Measurements from ENCODE around the gene EEF2. TPM values are rescaled to one million over a fixed set of nuclear protein-coding genes. Genes with fewer than 3 reads are reported as not detected.

The EEF2 gene
- total RNA-seq, 2 experiments from 2014 or later: 2,756 to 2,866 TPM

DNA sequence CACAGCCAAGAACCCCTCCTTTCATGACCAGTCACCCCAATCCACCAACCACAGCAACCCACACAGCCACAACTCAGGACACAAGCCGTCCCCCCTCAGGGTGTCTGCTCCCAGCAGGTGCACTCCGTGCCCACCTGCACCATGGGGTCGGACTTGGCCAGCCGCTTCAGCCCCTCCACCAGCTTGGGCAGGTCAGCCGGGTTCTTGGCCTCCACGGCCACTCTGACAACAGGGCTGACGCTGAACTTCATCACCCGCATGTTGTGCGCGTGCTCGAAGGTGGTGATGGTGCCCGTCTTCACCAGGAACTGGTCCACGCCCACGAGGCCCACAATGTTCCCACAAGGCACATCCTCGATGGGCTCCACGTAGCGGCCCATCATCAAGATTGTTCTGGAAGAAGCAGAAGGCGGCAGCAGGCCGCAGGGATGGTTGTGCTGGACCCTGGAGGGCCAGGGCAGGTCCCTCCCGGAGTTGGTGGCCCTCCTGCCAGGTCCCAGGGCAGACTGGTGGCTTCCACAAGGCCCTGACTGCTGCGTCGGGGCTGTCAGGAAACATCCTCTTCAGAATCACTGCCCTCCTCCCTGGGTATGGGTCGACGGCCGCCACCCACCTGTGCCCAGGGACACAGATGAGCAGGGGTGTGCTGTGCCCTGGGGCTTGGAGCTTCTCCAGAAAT is 5.5 kb downstream of the EEF2 start:
- CTCF ChIA-PET: no interaction called here
- POLR2A ChIA-PET: interaction anchor here (0.6 to 1.6 kb wide), 4 partner anchors 9 to 408 kb away, joined by 3 to 7 read pairs (median 4); partner anchors contain the start of gene DAPK3
- ATAC-seq (ENCODE audit: poor library complexity) (no peak), DNase-seq (peak in 3 of 14 experiments; percentile 11 to 41 (median 19))
- Mint-ChIP-seq H3K4me3 (peak overlapping the region; percentile 42), H3K4me1 (ENCODE audit: low read depth) (peaks cover 26% of the 10 kb centered on the region), H3K9me3 (no peaks in the 10 kb centered on the region), H3K36me3 (ENCODE audit: low read depth) (peaks cover 92% of the 10 kb centered on the region), H3K27ac (no peak overlapping the region), H3K27me3 (no peaks in the 10 kb centered on the region)
- Histone ChIP-seq H3K36me3 (ENCODE audit: insufficient read depth, low read length) (peaks cover 92% of the 10 kb centered on the region), H3K27me3 (ENCODE audit: control insufficient read depth in 1 of 2, insufficient read depth in 2 of 2, low read length in 2 of 2) (peaks cover 0 to 3% of the 10 kb centered on the region in 2 experiments), H3K4me1 (ENCODE audit: insufficient read depth, low read length) (peaks cover 47% of the 10 kb centered on the region), H3K4me3 (ENCODE audit: low read length) (no peak overlapping the region), H3K27ac (ENCODE audit: low read depth in 1 of 2, low read length in 2 of 2) (no peak overlapping the region), H3K9me3 (ENCODE audit: control insufficient read depth in 1 of 2, insufficient read depth in 1 of 2, low read length in 2 of 2) (peaks cover 0 to 18% of the 10 kb centered on the region in 2 experiments)
- intact Hi-C loops (cut with DNase I, micrococcal nuclease): loop anchor here in 1 of 2 experiments (10.0 kb wide), 1 partner anchor 125 kb away; no protein-coding TSS in a partner anchor
- TF ChIP-seq, protein P1, sequence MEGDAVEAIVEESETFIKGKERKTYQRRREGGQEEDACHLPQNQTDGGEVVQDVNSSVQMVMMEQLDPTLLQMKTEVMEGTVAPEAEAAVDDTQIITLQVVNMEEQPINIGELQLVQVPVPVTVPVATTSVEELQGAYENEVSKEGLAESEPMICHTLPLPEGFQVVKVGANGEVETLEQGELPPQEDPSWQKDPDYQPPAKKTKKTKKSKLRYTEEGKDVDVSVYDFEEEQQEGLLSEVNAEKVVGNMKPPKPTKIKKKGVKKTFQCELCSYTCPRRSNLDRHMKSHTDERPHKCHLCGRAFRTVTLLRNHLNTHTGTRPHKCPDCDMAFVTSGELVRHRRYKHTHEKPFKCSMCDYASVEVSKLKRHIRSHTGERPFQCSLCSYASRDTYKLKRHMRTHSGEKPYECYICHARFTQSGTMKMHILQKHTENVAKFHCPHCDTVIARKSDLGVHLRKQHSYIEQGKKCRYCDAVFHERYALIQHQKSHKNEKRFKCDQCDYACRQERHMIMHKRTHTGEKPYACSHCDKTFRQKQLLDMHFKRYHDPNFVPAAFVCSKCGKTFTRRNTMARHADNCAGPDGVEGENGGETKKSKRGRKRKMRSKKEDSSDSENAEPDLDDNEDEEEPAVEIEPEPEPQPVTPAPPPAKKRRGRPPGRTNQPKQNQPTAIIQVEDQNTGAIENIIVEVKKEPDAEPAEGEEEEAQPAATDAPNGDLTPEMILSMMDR (IDR thresholded peaks at IDR 0.05): no peak

DNA sequence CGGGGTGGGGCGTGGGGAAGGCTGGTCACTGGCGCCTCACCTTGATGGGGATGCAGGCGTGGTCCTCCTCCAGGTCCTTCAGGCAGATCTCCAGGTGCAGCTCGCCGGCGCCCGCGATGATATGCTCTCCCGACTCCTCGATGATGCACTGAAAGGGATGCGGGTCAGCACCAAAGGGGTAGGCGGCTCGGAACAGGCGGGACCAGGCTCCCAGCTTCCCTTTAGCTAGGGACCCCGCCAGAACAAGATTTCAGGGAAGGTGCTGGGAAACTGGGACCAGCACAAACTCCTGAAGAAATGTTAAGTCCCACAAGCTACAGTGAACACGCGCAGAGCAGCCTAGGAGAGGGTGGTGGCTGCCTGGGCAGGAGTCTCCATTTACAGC is 6.0 kb downstream of the EEF2 start:
- TF ChIP-seq, protein P1 (IDR thresholded peaks at IDR 0.05): no peak
- no peaks in the 10 kb centered on the region for H3K27me3 Mint-ChIP-seq
- ATAC-seq (ENCODE audit: poor library complexity) (no peak), DNase-seq (peak in 3 of 14 experiments; percentile 13 to 41 (median 17))
- POLR2A ChIA-PET: interaction anchor here (1.6 kb wide), 2 partner anchors 9 to 81 kb away, joined by 3 to 7 read pairs; partner anchors contain the start of gene DAPK3
- CTCF ChIA-PET: no interaction called here
- Histone ChIP-seq H3K4me3 (ENCODE audit: low read length) (no peak overlapping the region), H3K27me3 (ENCODE audit: control insufficient read depth in 1 of 2, insufficient read depth in 2 of 2, low read length in 2 of 2) (peaks cover 0 to 3% of the 10 kb centered on the region in 2 experiments), H3K27ac (ENCODE audit: low read depth in 1 of 2, low read length in 2 of 2) (no peak overlapping the region), H3K36me3 (ENCODE audit: insufficient read depth, low read length) (peaks cover 90% of the 10 kb centered on the region), H3K9me3 (ENCODE audit: control insufficient read depth in 1 of 2, insufficient read depth in 1 of 2, low read length in 2 of 2) (peaks cover 0 to 18% of the 10 kb centered on the region in 2 experiments), H3K4me1 (ENCODE audit: insufficient read depth, low read length) (peaks cover 45% of the 10 kb centered on the region)
- intact Hi-C loops (cut with DNase I, micrococcal nuclease): no loop called here
- H3K4me1 Mint-ChIP-seq (ENCODE audit: low read depth): peaks cover 21% of the 10 kb centered on the region
- H3K27ac Mint-ChIP-seq: no peak overlapping the region
- H3K36me3 Mint-ChIP-seq (ENCODE audit: low read depth): peaks cover 87% of the 10 kb centered on the region
- peak overlapping the region; percentile 42 for H3K4me3 Mint-ChIP-seq
- H3K9me3 Mint-ChIP-seq: no peaks in the 10 kb centered on the region

DNA sequence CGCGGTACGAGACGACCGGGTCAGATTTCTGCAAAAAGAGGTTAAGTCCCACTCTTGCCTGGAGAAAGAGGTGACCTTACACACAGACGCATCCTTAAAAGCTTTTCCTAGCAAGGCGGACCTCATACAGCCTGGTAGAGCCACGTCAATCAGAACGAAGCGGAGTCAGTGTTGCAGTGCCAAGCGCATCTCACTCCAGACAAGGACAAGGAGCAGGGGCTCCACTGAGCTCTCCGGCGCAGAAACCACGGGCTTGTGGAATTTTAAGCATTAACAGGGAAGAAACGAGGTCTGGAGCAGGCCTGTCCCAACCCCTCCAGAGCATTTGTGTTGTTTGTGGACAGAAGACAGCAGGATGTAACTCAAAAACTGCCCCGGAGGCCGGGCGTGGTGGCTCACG is 7.1 kb downstream of the EEF2 start:
- peaks cover 79% of the 10 kb centered on the region for H3K36me3 ChIP-seq (ENCODE audit: insufficient read depth, low read length)
- peaks cover 10% of the 10 kb centered on the region for H3K4me1 Mint-ChIP-seq (ENCODE audit: low read depth)
- CTCF ChIA-PET: no interaction called here
- H3K27ac Mint-ChIP-seq: no peak overlapping the region
- H3K27ac ChIP-seq (ENCODE audit: low read depth in 1 of 2, low read length in 2 of 2): no peak overlapping the region
- peaks cover 34% of the 10 kb centered on the region for H3K4me1 ChIP-seq (ENCODE audit: insufficient read depth, low read length)
- peaks cover 76% of the 10 kb centered on the region for H3K36me3 Mint-ChIP-seq (ENCODE audit: low read depth)
- H3K9me3 Mint-ChIP-seq: no peaks in the 10 kb centered on the region
- ATAC-seq (ENCODE audit: poor library complexity) (no peak), DNase-seq (no peak)
- intact Hi-C loops (cut with DNase I, micrococcal nuclease): no loop called here
- H3K9me3 ChIP-seq (ENCODE audit: control insufficient read depth in 1 of 2, insufficient read depth in 1 of 2, low read length in 2 of 2): peaks cover 0 to 17% of the 10 kb centered on the region in 2 experiments
- H3K27me3 ChIP-seq (ENCODE audit: control insufficient read depth in 1 of 2, insufficient read depth in 2 of 2, low read length in 2 of 2): peaks cover 0 to 3% of the 10 kb centered on the region in 2 experiments
- TF ChIP-seq, protein P1 (IDR thresholded peaks at IDR 0.05): no peak
- no peak overlapping the region for H3K4me3 Mint-ChIP-seq
- no peak overlapping the region for H3K4me3 ChIP-seq (ENCODE audit: low read length)
- POLR2A ChIA-PET: no interaction called here
- no peaks in the 10 kb centered on the region for H3K27me3 Mint-ChIP-seq

Data from CD4-positive, alpha-beta T cell (primary cell).